Gastrocnemius medialis (tissue), 4 donors: Measurements from ENCODE around the gene LINGO3.

Experiments used
- CTCF ChIP-seq, 5 experiments: fragments of 450-650 bp in 3 of 5; fragments of 200-600 bp in 2 of 5; sonication (generic) in 2 of 5; IDR thresholded peaks in 4 of 5; conservative IDR thresholded peaks in 1 of 5; 1 replicate in 4 of 5; 2 replicates in 1 of 5; pipeline ENCODE4 v1.5.1; 2016 to 2019; ENCODE audit warnings: antibody characterized with exemption in 5 of 5, mild to moderate bottlenecking in 3 of 5, moderate library complexity in 3 of 5
- POLR2A ChIP-seq, 2 donors: fragments of 450-650 bp; IDR thresholded peaks; one replicate each; pipeline ENCODE4 v1.6.1; 2017; ENCODE audit warnings: antibody characterized with exemption in 2 of 2, mild to moderate bottlenecking in 2 of 2, moderate library complexity in 2 of 2

- TF ChIP-seq CTCF (IDR thresholded peaks at IDR 0.05 in 4 of 5, conservative IDR thresholded peaks at IDR 0.05 in 1 of 5) (no peak), POLR2A (IDR thresholded peaks at IDR 0.05) (no peak)
Observed at GRCh38 chr19:2306971-2307370, 983 bp downstream of the LINGO3 start.
